PC-3 (cell line): ENCODE measurements around the gene ERH. TPM values are rescaled to one million over a fixed set of nuclear protein-coding genes. Genes with fewer than 3 reads are reported as not detected.
"Not testable (repeated sequence)": the region's sequence is repeated elsewhere in the genome, so short reads cannot be mapped to it uniquely, and the experiment has no call there.

Experiments
- ATAC-seq: fragments of 200-7000 bp; cut with Tn5 transposase; 2 replicates; pipeline ENCODE4 v1.9.1; 2020; ENCODE audit warnings: mild to moderate bottlenecking, moderate library complexity
- BruUV-seq: library from RNA; stranded (reverse); fragments of 400-500 nt; replicated peaks from 2 replicates; lab custom pipeline; 2021; lab: Mats Ljungman, UMichigan
- CTCF ChIA-PET: fragments of 300-600 bp; sonication (Branson Sonifier 250); formaldehyde crosslinking; loops from one replicate; lab custom pipeline; 2022; ENCODE audit warnings: antibody characterized with exemption; lab: Charles Lee
- POLR2A ChIA-PET: fragments of 300-600 bp; sonication (Branson Sonifier 250); formaldehyde crosslinking; loops from one replicate; lab custom pipeline; 2022; ENCODE audit warnings: antibody characterized with exemption; ENCODE audit not compliant: unreplicated experiment; lab: Charles Lee
- DNase-seq: peaks from one replicate; pipeline ENCODE4 v3.0.0-alpha.2; 2015
- H2AFZ ChIP-seq: fragments of 300-600 bp; sonication (generic); 2 replicates; pipeline ENCODE4 v1.6.0; 2016; ENCODE audit warnings: antibody characterized with exemption, low read length
- H3F3A ChIP-seq: fragments of 300-600 bp; sonication (generic); one replicate; pipeline ENCODE4 v1.6.0; 2017; ENCODE audit warnings: antibody characterized with exemption, low read length, control low read depth, mild to moderate bottlenecking; ENCODE audit not compliant: unreplicated experiment
- H3K27ac ChIP-seq: fragments of 300-600 bp; sonication (generic); 2 replicates; pipeline ENCODE4 v1.5.1; 2016; ENCODE audit warnings: mild to moderate bottlenecking, low read length
- H3K27me3 ChIP-seq: fragments of 300-600 bp; sonication (generic); 2 replicates; pipeline ENCODE4 v1.6.1; 2016; ENCODE audit warnings: low read length, mixed read lengths
- H3K36me3 ChIP-seq: fragments of 300-600 bp; sonication (generic); 2 replicates; pipeline ENCODE4 v1.6.1; 2016; ENCODE audit warnings: low read depth, mixed run types, low read length, mixed read lengths
- H3K4me1 ChIP-seq: fragments of 300-600 bp; sonication (generic); 2 replicates; pipeline ENCODE4 v1.5.1; 2016; ENCODE audit warnings: low read length; ENCODE audit not compliant: insufficient read depth
- H3K4me2 ChIP-seq: fragments of 300-600 bp; sonication (generic); 2 replicates; pipeline ENCODE4 v1.6.0; 2016; ENCODE audit warnings: low read length
- H3K4me3 ChIP-seq: fragments of 300-600 bp; sonication (generic); 2 replicates; pipeline ENCODE4 v1.5.1; 2016; ENCODE audit warnings: mild to moderate bottlenecking, low read length, mixed read lengths
- H3K79me2 ChIP-seq: fragments of 300-600 bp; sonication (generic); 2 replicates; pipeline ENCODE4 v1.6.1; 2017; ENCODE audit warnings: low read length, mixed read lengths
- H3K9ac ChIP-seq: fragments of 300-600 bp; sonication (generic); 2 replicates; pipeline ENCODE4 v1.6.0; 2016; ENCODE audit warnings: mild to moderate bottlenecking, low read length
- H3K9me2 ChIP-seq: fragments of 300-600 bp; sonication (generic); replicated peaks from 2 replicates; pipeline ENCODE4 v1.6.1; 2016; ENCODE audit warnings: mixed run types, low read length, mixed read lengths
- H3K9me3 ChIP-seq: fragments of 300-600 bp; sonication (generic); 2 replicates; pipeline ENCODE4 v1.6.1; 2016; ENCODE audit warnings: low read length, mixed read lengths
- H4K20me1 ChIP-seq: fragments of 300-600 bp; sonication (generic); 2 replicates; pipeline ENCODE4 v1.6.1; 2016; ENCODE audit warnings: low read length, mixed read lengths
- EZH2 ChIP-seq: fragments of 300-600 bp; sonication (generic); IDR thresholded peaks from one replicate; pipeline ENCODE4 v1.6.1; 2017; ENCODE audit warnings: antibody characterized with exemption, mild to moderate bottlenecking, low read length; ENCODE audit not compliant: unreplicated experiment
- EZH2phosphoT487 ChIP-seq: fragments of 300-600 bp; sonication (generic); IDR thresholded peaks from 2 replicates; pipeline ENCODE4 v1.6.1; 2018; ENCODE audit warnings: mild to moderate bottlenecking, antibody characterized with exemption, low read length, borderline replicate concordance
- intact Hi-C: fragments of 100-400 bp; cut with micrococcal nuclease; formaldehyde crosslinking; loops from 2 replicates; pipeline ENCODE4 v1.9.0; 2023
- total RNA-seq: library from RNA; depleted of rRNA; stranded (reverse); fragments of >200 nt; gene quantifications from 2 replicates; pipeline ENCODE4 v1.2.3, GENCODE V29; 2014
- TF ChIP-seq, protein P1 (sequence below): fragments of 300-600 bp; sonication (generic); conservative IDR thresholded peaks from 2 replicates; pipeline ENCODE4 v1.5.1; 2017; ENCODE audit warnings: antibody characterized with exemption, low read depth, mild to moderate bottlenecking, low read length

Gene ERH
- total RNA-seq, 1 experiment from 2014 or later: 128 TPM

DNA sequence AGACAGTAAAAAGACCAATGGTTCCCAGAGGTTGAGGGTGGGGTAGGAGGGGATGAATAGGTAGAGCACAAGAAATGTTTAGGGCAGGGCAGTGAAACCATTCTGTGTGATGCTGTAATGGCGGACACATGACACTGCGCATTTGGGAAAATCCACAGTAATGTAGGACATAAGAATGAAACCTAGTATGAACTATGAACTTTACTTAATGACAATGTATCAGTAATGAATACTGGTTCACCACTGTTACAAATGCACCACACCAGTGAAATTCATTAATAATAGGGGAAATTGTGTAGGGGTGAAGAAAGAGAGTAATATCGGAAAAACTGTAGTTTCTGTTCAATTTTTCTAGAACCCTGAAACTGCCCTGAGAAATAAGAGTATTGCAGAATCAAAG, 5.6 kb downstream of the ERH start:
- H3K4me3 ChIP-seq: no peak overlapping the region
- no peak for DNase-seq
- peaks cover 22% of the 10 kb centered on the region for H3K4me1 ChIP-seq
- intact Hi-C loops: no loop called here
- H2AFZ ChIP-seq: no peak overlapping the region
- no peak overlapping the region for H3K27ac ChIP-seq
- TF ChIP-seq, protein P1, sequence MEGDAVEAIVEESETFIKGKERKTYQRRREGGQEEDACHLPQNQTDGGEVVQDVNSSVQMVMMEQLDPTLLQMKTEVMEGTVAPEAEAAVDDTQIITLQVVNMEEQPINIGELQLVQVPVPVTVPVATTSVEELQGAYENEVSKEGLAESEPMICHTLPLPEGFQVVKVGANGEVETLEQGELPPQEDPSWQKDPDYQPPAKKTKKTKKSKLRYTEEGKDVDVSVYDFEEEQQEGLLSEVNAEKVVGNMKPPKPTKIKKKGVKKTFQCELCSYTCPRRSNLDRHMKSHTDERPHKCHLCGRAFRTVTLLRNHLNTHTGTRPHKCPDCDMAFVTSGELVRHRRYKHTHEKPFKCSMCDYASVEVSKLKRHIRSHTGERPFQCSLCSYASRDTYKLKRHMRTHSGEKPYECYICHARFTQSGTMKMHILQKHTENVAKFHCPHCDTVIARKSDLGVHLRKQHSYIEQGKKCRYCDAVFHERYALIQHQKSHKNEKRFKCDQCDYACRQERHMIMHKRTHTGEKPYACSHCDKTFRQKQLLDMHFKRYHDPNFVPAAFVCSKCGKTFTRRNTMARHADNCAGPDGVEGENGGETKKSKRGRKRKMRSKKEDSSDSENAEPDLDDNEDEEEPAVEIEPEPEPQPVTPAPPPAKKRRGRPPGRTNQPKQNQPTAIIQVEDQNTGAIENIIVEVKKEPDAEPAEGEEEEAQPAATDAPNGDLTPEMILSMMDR: no peak
- TF ChIP-seq EZH2: no peak
- TF ChIP-seq EZH2phosphoT487: no peak
- ATAC-seq: no peak
- CTCF ChIA-PET: no interaction called here
- H3F3A ChIP-seq: no peaks in the 10 kb centered on the region
- peaks cover 70% of the 10 kb centered on the region for H3K36me3 ChIP-seq
- H4K20me1 ChIP-seq: peaks cover 60% of the 10 kb centered on the region
- H3K79me2 ChIP-seq: peaks cover 96% of the 10 kb centered on the region
- POLR2A ChIA-PET: no interaction called here
- no peaks in the 10 kb centered on the region for H3K27me3 ChIP-seq
- H3K9ac ChIP-seq: no peak overlapping the region
- no peaks in the 10 kb centered on the region for H3K9me3 ChIP-seq
- no peak overlapping the region for H3K4me2 ChIP-seq
- no TSS peak for BruUV-seq
- H3K9me2 ChIP-seq: no peaks in the 10 kb centered on the region

DNA sequence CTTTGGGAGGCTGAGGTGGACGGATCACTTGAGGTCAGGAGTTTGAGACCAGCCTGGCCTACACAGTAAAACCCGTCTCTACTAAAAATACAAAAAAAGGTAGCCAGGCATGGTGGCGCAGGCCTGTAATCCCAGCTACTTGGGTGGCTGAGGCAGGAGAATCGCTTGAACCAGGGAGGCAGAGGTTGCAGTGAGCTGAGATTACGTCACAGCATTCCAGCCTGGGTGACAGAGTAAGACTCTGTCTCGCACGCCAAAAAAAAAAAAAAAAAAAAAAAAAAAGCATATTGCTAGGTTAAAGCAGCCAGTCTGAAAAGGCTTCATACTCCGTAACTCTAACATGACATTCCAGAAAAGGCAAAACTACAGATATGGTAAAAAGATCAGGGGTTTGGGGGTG, 6.7 kb downstream of the ERH start:
- H3K4me3 ChIP-seq, H2AFZ ChIP-seq, ATAC-seq, intact Hi-C loops, POLR2A ChIA-PET, H3F3A ChIP-seq, BruUV-seq, H3K9me3 ChIP-seq, H3K9me2 ChIP-seq, CTCF ChIA-PET, DNase-seq, H3K9ac ChIP-seq, H3K27ac ChIP-seq, H3K27me3 ChIP-seq, H3K4me2 ChIP-seq: not testable (repeated sequence)
- H4K20me1 ChIP-seq: peaks cover 59% of the 10 kb centered on the region
- H3K79me2 ChIP-seq: peaks cover 96% of the 10 kb centered on the region
- H3K4me1 ChIP-seq: peaks cover 12% of the 10 kb centered on the region
- peaks cover 77% of the 10 kb centered on the region for H3K36me3 ChIP-seq

DNA sequence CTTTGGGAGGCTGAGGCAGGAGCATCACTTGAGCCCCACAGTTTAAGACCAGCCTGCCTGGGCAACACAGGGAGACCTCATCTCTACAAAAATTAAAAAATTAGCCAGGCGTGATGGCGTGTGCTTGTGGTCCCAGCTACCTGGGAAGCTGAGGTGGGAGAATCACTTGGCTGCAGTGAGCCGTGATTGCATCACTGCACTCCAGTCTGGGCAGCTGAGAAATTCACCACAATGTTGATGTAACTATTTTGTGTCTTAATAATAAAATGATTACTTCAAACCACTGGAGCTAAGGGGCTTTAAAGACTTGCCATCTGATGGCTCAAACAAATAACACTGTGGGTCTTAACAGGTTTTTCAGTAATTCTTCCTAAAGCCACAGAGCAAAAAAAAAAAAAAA, 10.8 kb downstream of the ERH start:
- H3K36me3 ChIP-seq: peaks cover 75% of the 10 kb centered on the region
- POLR2A ChIA-PET: interaction anchor here (0.5 kb wide), 1 partner anchor 11 kb away, joined by 3 read pairs; the partner anchor contains the start of gene ERH
- BruUV-seq: no TSS peak
- no peak for DNase-seq
- no peak overlapping the region for H3K4me3 ChIP-seq
- no peak for ATAC-seq
- peaks cover 64% of the 10 kb centered on the region for H4K20me1 ChIP-seq
- no peaks in the 10 kb centered on the region for H3K4me1 ChIP-seq
- TF ChIP-seq, protein P1: no peak
- TF ChIP-seq EZH2 (no peak), EZH2phosphoT487 (no peak)
- intact Hi-C loops: no loop called here
- peaks cover 95% of the 10 kb centered on the region for H3K79me2 ChIP-seq
- H3K9me3 ChIP-seq: no peaks in the 10 kb centered on the region
- no peaks in the 10 kb centered on the region for H3F3A ChIP-seq
- no peak overlapping the region for H2AFZ ChIP-seq
- no peak overlapping the region for H3K9ac ChIP-seq
- H3K9me2 ChIP-seq: no peaks in the 10 kb centered on the region
- no peak overlapping the region for H3K27ac ChIP-seq
- H3K27me3 ChIP-seq: no peaks in the 10 kb centered on the region
- H3K4me2 ChIP-seq: no peak overlapping the region
- CTCF ChIA-PET: no interaction called here
